ENCODE results near the gene TSHZ2. TPM values are rescaled to one million over a fixed set of nuclear protein-coding genes. Genes with fewer than 3 reads are reported as not detected.

TSHZ2 gene
- total and polyA plus RNA-seq, 7 donors, result 1.2 to 32.7 (median 14.0) TPM

DNA sequence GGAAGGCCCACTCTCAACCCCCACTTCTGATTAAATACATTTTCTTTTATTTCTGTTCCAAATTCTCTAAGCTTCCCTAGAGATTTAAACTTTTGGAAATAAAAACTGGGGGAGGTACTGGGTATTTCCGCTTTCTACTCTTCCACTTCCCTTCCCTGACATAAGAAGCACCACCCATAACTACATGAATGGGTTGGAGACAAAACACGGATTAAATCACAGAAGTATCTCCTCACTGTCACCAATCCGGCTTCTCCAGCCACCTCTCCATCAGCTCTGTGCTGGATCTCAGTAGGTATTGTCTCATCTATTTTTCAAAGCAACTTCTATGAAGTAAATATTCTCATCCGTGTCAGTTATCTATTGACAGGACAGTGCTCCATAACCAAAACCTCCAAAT lies 150.7 kb downstream of the TSHZ2 start:
- 79 to 83% methylated on average over 4 of the region's 4 CpGs for WGBS, 2 donors
- no peak overlapping the region for H3K4me3 ChIP-seq
- H3K4me1 ChIP-seq, result no peaks in the 10 kb centered on the region
- intact Hi-C loops (cut with DNase I), result no loop called here
- no peaks in the 10 kb centered on the region for H3K9me3 ChIP-seq
- H3K27ac ChIP-seq, result no peak overlapping the region
- DNase-seq, result no peak
- no peaks in the 10 kb centered on the region for H3K27me3 ChIP-seq
- H3K36me3 ChIP-seq, result no peaks in the 10 kb centered on the region
- TF ChIP-seq POLR2A (IDR thresholded peaks at IDR 0.05) (no peak), EP300 (IDR thresholded peaks at IDR 0.05) (no peak), CTCF (IDR thresholded peaks at IDR 0.05) (no peak), POLR2AphosphoS5 (IDR thresholded peaks at IDR 0.05) (no peak)

GRCh38 chr20:53124075-53124551 lies 152.0 kb downstream of the TSHZ2 start:
- Histone ChIP-seq H3K4me3 (no peak overlapping the region), H3K27me3 (no peaks in the 10 kb centered on the region), H3K4me1 (no peaks in the 10 kb centered on the region), H3K36me3 (no peaks in the 10 kb centered on the region), H3K9me3 (no peaks in the 10 kb centered on the region), H3K27ac (no peak overlapping the region)
- DNase-seq, result peak; percentile 85
- peak; percentile 21 to 55 (median 28) for TF ChIP-seq POLR2AphosphoS5 (IDR thresholded peaks at IDR 0.05)
- no peak for TF ChIP-seq CTCF (IDR thresholded peaks at IDR 0.05)
- whole genome bisulfite sequencing, 2 donors, result 72 to 78% methylated on average over 3 of the region's 3 CpGs
- intact Hi-C loops (cut with DNase I), result no loop called here

GRCh38 chr20:53124803-53125202 lies 152.6 kb downstream of the TSHZ2 start:
- Histone ChIP-seq H3K4me1 (no peaks in the 10 kb centered on the region), H3K4me3 (no peak overlapping the region), H3K9me3 (no peaks in the 10 kb centered on the region), H3K27ac (no peak overlapping the region), H3K27me3 (no peaks in the 10 kb centered on the region), H3K36me3 (no peaks in the 10 kb centered on the region)
- no peak for TF ChIP-seq CTCF (IDR thresholded peaks at IDR 0.05)
- TF ChIP-seq POLR2A (IDR thresholded peaks at IDR 0.05), result no peak
- TF ChIP-seq EP300 (IDR thresholded peaks at IDR 0.05), result no peak
- TF ChIP-seq POLR2AphosphoS5 (IDR thresholded peaks at IDR 0.05), result no peak
- intact Hi-C loops (cut with DNase I), result no loop called here
- WGBS, 2 donors, result 17 to 70% methylated on average over 3 of the region's 3 CpGs
- DNase-seq, result no peak

DNA sequence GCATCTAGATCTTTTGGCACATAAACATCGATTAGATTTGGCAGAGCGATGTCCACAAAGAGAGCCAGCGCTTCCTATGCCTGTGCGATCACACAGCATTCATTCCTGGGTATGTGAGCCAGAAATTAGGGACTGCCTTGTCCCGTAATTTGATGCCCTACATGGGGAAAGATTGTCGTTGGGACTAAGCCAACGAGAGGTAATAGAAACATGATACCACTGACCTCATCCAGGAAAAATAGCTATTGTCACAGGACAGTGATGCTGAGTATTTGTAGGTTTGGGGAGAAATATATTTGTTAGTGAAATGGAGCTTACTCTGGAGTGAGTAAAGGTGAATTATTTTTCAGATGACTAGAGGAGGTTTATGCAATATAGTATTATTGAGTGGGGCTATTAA lies 154.0 kb downstream of the TSHZ2 start:
- no peaks in the 10 kb centered on the region for H3K27me3 ChIP-seq
- H3K9me3 ChIP-seq, result no peaks in the 10 kb centered on the region
- TF ChIP-seq POLR2AphosphoS5 (IDR thresholded peaks at IDR 0.05) (no peak), EP300 (IDR thresholded peaks at IDR 0.05) (no peak), CTCF (IDR thresholded peaks at IDR 0.05) (no peak), POLR2A (IDR thresholded peaks at IDR 0.05) (no peak)
- intact Hi-C loops (cut with DNase I), result no loop called here
- H3K4me3 ChIP-seq, result no peak overlapping the region
- DNase-seq, result no peak
- WGBS, 2 donors, result 71 to 73% methylated on average over 7 of the region's 7 CpGs
- no peaks in the 10 kb centered on the region for H3K4me1 ChIP-seq
- H3K27ac ChIP-seq, result no peak overlapping the region
- no peaks in the 10 kb centered on the region for H3K36me3 ChIP-seq

DNA sequence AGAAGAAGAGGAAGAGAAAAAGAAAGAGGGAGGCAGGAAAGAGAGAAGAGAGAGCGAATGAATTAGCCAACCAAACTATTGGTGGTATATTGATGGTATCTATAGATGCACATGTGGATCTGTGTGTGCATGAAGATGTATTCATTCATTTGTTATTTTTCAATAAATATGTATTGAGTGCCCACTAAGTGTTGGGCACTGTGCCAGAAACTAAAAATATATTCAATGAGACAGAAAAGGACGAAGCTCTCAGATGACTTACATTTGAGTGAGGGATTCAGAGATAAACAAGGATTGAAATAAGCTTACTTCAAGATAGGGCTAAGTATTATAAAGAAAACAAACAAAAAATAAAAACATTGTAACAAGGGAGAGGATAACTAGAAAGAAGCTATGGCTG lies 154.9 kb downstream of the TSHZ2 start:
- DNase-seq, result no peak
- Histone ChIP-seq H3K27me3 (no peaks in the 10 kb centered on the region), H3K27ac (no peak overlapping the region), H3K4me1 (no peaks in the 10 kb centered on the region), H3K36me3 (no peaks in the 10 kb centered on the region), H3K9me3 (no peaks in the 10 kb centered on the region), H3K4me3 (no peak overlapping the region)
- 81 to 85% methylated on average over 2 of the region's 2 CpGs for WGBS, 2 donors
- intact Hi-C loops (cut with DNase I), result no loop called here
- TF ChIP-seq EP300 (IDR thresholded peaks at IDR 0.05) (no peak), POLR2AphosphoS5 (IDR thresholded peaks at IDR 0.05) (no peak), CTCF (IDR thresholded peaks at IDR 0.05) (no peak)
